ENCODE measurements around the gene ITGA11.
A peak's percentile ranks its signal among the peaks of the same experiment; 100 is the strongest.

Gene ITGA11

DNA sequence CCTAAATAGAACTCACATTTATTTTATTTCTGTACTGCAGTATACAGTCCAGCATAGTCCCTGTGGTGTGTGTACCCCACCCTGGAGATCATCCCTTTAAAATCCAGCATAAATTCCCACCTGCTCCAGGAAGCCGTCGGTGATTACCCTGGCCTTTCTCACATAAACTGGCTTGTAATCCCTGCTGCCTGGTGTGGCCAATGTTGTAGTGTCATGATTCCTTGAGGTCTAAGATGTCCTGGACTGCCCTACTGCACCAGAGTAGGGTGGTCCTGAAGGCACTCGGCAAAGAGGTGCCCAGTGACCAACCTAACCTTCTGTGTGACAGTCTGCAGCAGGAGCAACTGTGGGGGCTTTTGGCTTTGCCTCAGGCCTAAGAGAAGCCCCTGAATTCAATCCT is 58.9 kb downstream of the ITGA11 start:
- DNase-seq (ENCODE audit: low spot score) = no peak

DNA sequence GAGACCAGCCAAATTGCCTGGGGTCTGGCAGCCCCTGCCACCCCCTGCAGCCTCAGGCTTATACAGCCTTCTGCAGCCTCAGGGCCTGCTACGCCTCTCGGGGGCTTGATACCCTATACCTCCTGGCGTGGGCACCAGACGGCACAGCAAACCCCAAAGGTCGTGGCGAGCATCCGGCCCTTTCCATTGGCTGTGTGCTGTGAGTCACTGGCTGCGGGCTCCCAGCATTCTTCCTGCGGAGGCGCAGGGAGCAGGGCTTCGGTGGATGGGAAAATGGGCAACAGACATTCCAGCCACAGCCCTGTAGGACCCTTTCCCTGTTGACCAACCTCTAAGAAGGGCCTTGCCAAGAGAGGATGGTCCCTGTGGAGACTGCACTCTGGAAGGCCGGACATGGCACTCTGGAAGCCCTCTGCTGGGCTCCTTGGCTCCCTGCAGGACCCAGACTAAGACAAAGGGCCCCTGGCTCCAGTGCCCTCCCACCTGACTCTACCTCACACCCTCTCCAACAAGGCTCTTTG is 59.6 kb downstream of the ITGA11 start:
- DNase-seq (ENCODE audit: low spot score) = no peak

DNA sequence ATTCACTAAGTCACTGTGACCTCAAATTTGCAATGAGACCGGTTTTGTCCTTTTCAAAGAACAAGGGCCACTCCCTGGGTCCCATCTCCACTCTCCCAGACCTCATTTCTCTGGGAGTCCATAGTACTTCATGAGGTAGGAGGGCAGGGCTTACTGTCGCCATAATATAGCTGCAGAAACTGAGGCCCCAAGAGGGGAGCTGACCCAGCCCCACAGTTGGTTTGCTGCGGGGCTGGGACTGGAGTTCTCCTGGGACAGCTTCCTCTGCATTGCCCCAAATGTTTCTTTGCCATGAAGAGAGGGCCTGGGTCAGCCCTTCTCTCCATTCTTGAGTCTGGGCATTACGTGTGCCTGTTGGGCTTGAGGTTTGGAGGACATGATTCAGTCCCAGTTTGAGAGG is 60.1 kb downstream of the ITGA11 start:
- no peak for DNase-seq (ENCODE audit: low spot score)

DNA sequence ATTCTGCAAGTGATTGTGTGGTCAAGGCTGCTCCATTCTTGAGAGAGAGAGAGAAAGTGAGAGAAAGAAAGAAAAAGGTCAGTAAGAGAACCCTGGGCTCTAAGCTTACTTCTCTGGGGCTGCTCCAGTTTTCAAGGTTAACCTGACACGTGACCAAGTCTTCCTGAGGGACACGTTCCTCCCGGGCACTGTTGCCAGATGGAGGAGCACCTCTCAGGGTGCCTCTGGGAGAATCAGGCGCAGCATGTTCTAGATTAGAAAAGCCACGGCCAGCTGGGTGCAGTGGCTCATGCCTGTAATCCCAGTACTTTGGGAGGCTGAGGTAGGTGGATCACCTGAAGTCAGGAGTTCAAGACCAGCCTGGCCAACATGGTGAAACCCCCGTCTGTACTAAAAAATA is 60.8 kb downstream of the ITGA11 start:
- no peak for DNase-seq (ENCODE audit: low spot score)

DNA sequence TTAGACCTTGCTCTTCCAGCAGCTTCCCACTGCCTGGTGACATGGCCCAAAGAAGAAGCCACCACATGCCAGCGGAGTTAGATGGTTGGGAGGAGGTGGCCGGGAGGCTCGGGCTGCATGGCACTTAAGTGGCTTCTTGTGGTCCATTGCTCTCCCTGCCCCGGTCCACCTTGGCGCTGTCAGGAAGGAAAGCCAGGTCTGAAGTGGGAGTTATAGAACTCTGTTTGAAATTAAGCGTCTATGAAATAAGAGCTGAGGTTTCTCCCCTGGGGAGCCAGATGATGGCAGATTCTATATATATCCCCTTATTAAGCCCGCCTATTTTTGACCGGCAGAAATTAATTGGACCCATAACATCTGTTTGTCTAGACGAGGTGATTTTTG is 61.2 kb downstream of the ITGA11 start:
- no peak for DNase-seq (ENCODE audit: low spot score)

DNA sequence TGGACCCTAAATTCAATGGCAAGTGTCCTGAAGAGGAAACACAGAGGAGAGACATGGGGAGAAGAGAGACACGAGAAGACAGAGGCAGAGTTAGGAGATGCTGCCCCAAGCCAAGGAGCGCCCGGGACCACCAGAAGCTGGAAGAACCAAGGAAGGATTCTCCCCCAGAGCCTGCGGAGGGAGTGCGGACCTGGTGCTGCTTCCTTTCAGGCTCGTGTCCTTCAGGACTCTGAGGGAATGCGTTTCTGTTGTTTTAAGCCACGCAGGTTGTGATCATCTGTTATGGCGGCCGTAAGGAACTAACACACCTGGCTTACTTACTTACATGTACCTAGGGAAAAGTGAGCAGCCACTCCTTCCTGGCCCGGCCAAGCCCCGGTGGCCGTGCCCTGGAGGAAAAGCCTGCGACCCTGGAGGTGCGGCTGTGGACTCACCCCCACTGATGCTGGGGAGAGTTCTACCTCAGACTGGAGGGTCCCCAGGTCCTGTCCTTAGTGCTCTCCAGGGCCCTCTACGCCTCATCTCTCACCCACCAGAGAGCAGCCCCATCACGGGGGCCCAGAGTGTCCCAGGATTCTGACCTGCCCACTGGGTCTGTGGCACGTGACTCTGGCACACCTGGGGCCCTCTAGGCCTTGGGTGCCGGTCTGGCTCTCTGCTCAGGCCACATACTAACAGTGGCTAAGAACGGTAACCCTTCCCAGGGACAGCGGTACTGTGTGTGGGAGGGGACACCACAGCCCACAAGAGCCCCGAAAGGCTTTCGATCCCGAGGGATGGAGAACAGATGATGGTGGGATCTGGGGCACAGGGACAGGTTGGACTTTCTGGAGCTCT is 61.8 kb downstream of the ITGA11 start:
- DNase-seq (ENCODE audit: low spot score) = no peak

DNA sequence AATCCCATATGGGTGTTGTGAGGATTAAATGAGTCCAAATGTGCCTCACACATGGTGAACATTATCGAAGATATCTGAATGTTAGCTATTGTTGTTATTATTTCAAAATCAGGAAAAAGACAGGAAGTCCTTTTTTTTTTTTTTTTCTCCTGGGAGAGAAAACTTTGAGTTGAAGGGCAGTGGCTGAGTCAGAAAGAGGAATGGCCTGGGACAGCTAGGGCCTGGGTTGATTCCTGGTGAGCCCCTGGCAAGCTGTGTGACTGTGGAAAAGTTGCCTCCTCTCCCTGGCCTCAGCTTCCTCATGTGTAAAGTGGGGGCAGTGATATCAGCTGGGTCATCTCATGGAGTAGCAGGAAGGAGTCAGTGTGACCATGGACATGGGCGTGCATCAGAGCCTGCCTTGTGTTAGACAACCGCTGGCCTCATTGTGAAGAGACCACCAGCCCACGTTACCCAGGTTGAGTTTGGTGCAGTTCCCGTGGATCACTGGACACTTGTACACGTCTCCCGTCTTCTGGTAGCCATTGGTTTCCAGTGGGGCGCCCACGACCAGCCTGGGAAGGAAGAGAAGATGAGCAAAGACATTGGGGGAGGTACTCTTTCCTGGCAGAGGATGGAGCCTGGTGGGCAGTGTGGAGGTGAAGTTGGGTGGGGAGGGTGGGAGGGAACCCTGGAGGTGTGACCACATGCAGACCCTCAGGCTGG is 63.1 kb downstream of the ITGA11 start:
- DNase-seq (ENCODE audit: low spot score) = no peak

DNA sequence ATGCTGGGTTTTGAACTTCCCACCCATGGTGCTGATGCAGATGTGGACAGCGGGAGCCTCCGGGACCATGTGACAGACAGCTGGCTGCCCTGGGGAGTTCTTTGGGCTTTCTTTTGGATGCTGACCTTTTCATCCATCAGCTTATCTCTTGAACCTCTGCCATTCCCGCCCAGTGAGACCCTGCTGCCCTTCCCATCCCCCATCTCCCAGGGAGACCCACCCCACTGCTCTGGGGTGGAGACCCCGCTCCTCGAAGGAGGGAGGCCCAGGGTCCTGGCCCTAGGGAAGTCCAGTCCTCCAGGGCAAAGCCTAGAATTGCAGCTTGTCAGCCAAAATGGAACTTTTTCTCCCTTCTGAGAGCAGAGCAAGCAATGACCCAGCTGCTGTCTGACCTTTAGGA is 64.0 kb downstream of the ITGA11 start:
- no peak for DNase-seq (ENCODE audit: low spot score)

DNA sequence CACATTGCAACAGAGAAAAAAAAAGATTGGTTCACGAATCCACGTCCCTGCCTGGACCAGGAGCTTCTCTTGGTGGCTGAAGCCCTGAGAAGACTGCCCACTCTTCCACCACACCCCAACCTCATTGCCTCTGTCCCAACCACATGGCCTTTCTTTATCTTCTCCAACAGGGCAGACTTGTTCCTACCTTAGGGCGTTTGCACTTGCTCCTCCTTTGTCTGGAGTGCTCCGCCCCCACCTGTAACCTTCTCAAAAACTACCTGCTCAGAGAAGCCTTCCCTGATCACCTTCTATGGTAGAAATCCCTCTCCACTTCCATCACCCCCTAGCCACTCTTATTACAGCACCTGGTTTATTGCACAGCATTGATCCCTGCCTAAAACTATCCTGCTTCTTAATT is 64.7 kb downstream of the ITGA11 start:
- no peak for DNase-seq (ENCODE audit: low spot score)

DNA sequence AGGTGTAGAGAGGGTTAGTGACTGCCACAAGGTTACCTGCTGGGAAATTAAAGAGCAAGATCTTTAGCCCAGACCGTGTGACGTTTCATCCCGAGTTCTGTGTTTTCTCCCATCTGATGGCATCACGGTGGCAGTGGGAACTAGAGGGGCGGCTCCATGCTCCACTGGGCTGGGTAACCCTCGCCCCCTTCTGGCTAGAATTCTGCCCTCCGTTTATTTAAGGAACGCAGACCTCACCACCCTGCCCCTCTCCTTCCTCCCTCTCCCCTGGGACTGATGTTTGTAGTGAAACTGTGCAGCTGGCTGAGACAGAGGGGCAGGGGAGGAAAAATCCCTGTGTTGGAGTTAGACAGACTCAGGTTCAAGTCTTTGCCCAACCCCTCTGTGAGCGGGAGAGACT is 65.6 kb downstream of the ITGA11 start:
- DNase-seq (ENCODE audit: low spot score) = no peak

DNA sequence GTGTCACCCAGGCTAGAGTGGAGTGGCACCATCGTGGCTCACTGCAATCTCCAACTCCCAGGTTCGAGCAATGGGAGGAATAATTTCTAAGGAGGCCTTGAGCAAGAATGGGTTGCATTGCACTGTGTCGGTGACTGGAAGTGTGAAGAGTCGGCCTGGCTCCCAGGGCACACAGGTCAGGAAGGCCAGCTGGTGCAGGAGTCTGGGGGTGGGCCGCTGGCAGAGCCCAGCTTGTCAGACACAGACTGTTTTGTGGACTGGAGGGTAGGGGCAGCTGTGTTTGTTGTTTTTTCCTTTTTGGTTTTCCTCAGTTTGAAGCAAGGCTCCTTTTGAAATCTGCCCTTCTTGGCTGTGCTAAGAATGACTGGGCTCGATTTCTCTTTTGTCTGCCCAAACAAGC is 66.2 kb downstream of the ITGA11 start:
- DNase-seq (ENCODE audit: low spot score) = no peak

DNA sequence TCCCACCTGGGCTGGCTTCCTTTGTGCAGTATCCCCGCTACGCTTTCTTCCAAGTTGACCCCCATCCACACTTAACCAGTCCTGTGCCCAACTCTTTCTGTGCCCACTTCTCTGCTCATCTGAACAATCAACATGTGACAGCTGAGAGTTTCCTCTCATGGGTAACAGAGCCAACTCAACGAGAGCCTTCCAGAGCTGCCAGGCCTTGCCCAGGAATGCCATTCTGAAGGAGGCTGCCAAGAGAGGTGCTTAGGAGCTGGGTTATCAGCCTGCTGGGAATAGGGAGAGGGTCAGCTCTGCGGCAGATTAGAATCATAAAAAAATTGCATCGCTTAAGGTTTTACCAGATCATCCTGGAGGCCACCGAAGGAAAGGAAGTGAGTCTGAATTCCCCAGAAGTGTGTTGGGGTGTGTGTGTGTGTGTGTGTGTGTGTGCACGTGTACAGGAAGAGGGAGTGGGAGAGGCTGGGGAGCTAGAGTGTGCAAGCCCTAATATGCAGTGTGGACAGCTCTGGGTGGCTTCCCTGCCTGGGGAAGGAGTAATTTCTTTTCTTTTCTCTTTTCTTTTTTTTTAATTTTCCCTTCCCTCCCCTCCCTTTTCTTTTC is 66.7 kb downstream of the ITGA11 start:
- DNase-seq (ENCODE audit: low spot score) = no peak

DNA sequence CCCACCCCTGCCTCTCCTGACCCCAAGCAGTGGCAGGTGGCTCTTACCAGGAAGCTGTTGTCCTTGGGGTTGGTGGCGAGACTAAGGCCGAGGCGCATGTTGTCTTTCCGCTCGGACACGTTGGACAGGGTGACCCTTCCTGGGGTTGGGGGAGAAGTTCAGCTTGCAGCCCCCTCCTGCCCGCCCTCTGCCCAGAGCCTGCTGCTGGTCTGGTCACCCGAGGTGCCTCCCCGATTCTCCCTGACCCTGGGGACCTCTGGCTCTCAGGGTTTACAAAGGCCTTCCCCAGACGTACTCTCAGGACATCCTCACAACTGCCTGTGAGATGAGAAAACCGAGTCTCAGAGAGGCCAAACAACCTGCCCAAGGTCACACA is 67.3 kb downstream of the ITGA11 start:
- no peak for DNase-seq (ENCODE audit: low spot score)

DNA sequence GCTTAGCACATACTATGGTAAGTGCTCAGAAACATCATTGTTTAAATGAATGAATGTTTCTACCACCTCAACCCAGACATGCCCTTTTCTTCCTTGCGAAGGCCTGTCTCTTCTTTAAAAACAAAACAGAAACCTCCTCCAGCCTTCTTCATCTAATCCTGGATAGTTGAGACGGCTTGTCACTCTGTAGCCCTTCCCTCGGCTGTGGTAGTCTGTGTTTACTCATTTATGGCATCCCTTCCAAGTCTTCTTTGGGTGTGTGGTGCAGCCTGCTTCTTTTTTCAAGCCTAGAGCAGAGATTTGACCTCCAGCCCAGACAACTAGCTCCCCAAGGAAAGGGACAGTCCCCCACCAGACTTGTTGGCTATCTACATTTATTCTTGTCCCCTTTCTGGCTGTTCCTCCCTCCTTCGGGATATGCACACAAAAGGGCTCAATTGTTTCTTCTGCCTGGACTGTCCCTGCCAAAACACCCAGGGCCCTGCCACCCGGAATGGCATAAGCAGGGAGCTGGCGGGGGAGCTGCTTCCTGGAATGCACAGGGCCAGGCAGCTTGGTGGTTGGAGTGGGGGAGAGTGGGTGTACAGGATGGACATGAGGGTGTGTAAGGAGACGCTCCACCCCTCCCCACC is 67.8 kb downstream of the ITGA11 start:
- DNase-seq (ENCODE audit: low spot score) = peak; percentile 50

DNA sequence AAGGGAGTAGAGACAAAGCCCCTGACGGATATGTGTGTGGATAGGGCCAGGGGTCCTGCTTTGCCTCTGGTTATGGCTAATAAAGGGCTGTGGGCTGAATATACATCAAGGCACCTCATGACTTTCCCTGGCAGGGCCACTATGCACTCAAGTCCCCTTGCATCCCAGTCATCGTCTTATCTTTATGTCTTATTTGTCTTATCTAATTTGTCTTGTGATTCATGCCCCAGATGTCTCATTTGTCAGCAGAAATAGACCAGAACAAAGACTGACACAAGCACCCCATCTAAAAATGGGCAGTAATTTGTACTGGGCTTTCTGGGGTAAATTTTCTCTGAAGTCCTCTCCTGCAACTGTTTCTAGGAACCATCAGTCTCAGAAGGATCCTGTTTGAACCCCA is 68.6 kb downstream of the ITGA11 start:
- DNase-seq (ENCODE audit: low spot score) = no peak

DNA sequence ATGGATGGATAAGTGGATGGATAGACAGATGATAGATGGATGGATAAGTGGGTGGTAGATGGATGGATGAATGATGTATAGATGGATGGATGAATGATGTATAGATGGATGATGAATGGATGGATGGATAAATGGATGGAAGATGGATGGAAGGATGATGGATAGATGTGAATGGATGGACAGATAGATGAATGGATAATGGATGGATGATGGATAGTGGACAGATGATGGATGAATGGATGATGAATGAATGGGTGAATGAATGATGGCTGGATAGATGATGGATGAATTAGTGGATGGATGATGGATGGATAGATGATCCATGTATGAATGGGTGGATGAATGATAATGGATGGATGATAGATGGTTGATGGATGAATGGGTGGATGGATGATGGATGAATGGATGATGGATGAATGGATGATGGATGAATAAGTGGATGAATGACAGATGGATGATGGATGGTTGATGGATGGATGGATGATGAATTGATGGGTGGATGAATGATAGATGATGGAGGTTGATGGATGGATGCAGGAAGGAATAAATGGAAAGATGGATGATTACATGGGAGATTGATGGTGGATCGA is 69.3 kb downstream of the ITGA11 start:
- no peak for DNase-seq (ENCODE audit: low spot score)

DNA sequence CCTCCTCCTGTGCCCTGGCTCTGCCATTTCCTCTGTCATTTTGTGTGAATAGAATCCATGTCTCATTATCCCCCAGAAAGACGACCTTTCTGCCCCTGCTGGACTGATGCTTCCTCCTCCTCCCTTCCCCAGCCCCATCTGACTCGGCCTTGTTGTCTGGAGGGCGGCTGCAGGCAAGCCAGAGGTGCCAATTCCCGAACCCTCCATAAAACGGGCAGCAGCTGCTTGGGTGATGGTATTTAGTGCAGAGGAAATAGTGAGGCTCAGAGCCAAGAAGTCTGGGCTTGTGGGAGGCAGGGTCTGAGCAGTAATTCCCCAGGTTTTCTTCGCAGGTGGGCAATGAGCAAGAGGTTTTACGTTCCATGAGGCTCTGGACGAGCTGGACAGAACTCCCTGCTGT is 71.2 kb downstream of the ITGA11 start:
- DNase-seq (ENCODE audit: low spot score) = no peak

DNA sequence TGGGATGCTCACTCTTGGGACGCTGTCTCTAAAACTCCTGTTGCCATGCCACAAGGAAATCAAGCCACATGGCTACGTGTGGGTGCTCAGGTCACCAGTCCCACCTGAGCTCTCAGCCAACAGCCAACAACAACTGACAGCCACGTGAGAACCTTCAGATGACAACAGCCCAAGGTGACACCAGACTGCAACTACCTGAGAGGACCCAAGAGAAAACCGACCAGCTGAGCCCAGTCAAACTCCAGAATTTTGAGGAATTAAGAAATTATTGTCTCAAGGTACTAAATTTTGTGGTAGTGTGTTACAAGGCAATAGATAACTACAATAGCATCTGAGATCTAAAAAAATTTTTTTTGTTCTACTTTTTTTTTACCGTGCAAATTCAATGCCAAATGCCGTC is 75.2 kb downstream of the ITGA11 start:
- DNase-seq (ENCODE audit: low spot score) = no peak

DNA sequence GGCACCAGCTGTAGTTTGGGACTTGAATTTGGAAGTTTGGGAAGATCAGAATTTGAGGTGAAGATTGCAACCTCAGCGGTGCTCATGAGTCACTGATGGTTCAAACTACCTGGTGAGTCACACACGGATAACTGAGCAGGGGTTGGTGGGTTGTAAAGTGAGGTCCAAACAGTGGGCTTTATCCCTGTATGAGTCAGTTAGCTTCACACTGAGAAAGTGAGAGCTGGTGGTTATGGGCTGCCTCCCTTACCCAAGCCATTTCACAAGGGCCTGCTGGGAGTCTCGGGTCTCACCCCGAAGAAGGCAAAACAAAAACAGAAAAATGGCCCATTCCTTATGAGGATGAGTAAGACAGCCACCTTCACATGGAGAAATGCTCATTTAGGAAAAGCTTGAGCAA is 77.0 kb downstream of the ITGA11 start:
- DNase-seq (ENCODE audit: low spot score) = no peak

DNA sequence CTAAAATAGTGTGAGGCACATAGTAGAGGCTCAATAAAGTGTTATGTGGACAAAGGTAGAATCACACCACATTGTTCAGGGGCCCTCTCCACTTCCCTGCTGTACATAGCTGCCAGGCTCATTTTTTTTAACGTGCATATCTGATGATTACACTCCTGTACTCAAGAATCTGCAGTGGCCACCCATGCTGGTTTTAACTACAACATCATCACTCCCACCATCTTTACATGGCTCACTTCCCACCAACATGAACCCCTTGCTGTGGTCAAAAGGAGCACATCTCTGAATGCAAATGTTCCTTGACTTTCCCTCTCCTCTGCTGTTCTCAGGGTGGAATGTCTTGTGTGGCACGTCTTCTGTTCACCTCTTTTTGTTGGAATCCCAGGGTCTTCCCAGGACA is 77.7 kb downstream of the ITGA11 start:
- no peak for DNase-seq (ENCODE audit: low spot score)

DNA sequence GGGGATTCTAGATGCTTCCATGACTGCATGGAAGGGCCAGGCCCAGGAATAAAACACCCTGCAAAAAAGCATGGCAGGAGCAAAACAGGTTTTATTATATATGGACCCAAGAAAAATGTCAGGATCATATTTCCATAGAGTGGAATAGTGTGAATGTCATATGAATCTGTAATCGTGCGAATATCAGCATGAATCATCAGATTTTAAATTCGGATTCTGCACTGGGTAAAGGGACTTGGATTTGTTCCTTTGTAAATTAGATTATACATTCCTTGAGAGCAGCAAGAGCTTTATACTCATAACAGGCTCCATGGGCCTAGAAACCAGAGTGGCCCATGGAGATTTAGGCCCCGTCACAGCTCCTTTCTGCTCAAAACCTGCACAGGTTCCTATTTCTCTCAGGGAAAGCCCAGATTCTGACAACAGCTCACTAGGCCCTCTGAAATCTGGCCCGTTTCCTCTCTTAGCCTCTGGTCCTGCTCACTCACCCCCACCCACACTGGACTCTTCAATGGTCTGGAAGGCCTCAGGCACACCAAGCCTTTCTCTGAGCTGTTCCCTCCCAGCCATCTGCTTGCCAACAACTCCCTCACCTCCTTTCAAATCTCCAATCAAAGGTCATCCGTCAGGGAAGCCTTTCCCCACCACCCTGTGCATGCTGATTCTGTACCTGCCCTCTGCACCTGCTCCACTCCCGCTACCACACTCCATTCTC is 78.4 kb downstream of the ITGA11 start:
- DNase-seq (ENCODE audit: low spot score) = no peak
